IMR-90 (cell line): ENCODE data around the gene FAM25A. TPM values are rescaled to one million over a fixed set of nuclear protein-coding genes. Genes with fewer than 3 reads are reported as not detected.

Experiments
- ATAC-seq: fragments of 200-7000 bp; cut with Tn5 transposase; 2 replicates; pipeline ENCODE4 v1.9.1; 2020; ENCODE audit warnings: low read depth, mild to moderate bottlenecking, moderate library complexity
- BruUV-seq: library from RNA; stranded (reverse); fragments of 400-500 nt; replicated peaks from 2 replicates; lab custom pipeline; 2021; lab: Mats Ljungman, UMichigan
- CTCF ChIA-PET: fragments of 300-600 bp; formaldehyde crosslinking; extraction: SDS; loops from one replicate; lab custom pipeline; 2021; ENCODE audit warnings: antibody characterized with exemption; lab: Yijun Ruan, JAX
- POLR2A ChIA-PET: fragments of 300-600 bp; sonication (Branson Sonifier 250); formaldehyde crosslinking; loops from one replicate; lab custom pipeline; 2022; ENCODE audit warnings: antibody characterized with exemption; ENCODE audit not compliant: unreplicated experiment; lab: Charles Lee
- DNase-seq: peaks from one replicate; pipeline ENCODE4 v3.0.0; 2013
- H2AFZ ChIP-seq: replicated peaks from 2 replicates; pipeline ENCODE3; 2013; ENCODE audit warnings: low read length, mild to moderate bottlenecking; ENCODE audit not compliant: poor library complexity
- H2AK5ac ChIP-seq: 2 replicates; pipeline ENCODE4 v1.6.1; 2013; ENCODE audit warnings: low read depth, low read length, inconsistent platforms
- H2AK9ac ChIP-seq: replicated peaks from 2 replicates; pipeline ENCODE3; 2013; ENCODE audit warnings: mild to moderate bottlenecking, low read depth, low read length, moderate library complexity; ENCODE audit not compliant: poor library complexity
- H2BK120ac ChIP-seq: 2 replicates; pipeline ENCODE4 v1.6.1; 2013; ENCODE audit warnings: low read depth, low read length, inconsistent platforms
- H2BK15ac ChIP-seq: 3 replicates; pipeline ENCODE4 v1.6.1; 2013; ENCODE audit warnings: low read depth, low read length, inconsistent platforms
- H2BK20ac ChIP-seq: 2 replicates; pipeline ENCODE4 v1.6.1; 2013; ENCODE audit warnings: low read depth, mild to moderate bottlenecking, inconsistent platforms, low read length, moderate library complexity
- H2BK5ac ChIP-seq: 2 replicates; pipeline ENCODE4 v1.6.1; 2013; ENCODE audit warnings: mild to moderate bottlenecking, low read depth, low read length, inconsistent platforms; ENCODE audit not compliant: poor library complexity, severe bottlenecking
- H3K14ac ChIP-seq: replicated peaks from 2 replicates; pipeline ENCODE4 v1.6.1; 2013; ENCODE audit warnings: low read depth, low read length, inconsistent platforms
- H3K18ac ChIP-seq: 2 replicates; pipeline ENCODE4 v1.6.1; 2013; ENCODE audit warnings: low read depth, low read length, control low read depth
- H3K23ac ChIP-seq: 2 replicates; pipeline ENCODE4 v1.6.1; 2013; ENCODE audit warnings: low read depth, low read length, inconsistent platforms
- H3K27ac ChIP-seq: 2 replicates; pipeline ENCODE4 v1.5.1; 2013; ENCODE audit warnings: mild to moderate bottlenecking, control low read depth, low read length; ENCODE audit not compliant: insufficient read depth
- H3K27me3 ChIP-seq: 2 replicates; pipeline ENCODE4 v1.6.1; 2013; ENCODE audit warnings: low read length; ENCODE audit not compliant: control insufficient read depth, insufficient read depth
- H3K36me3 ChIP-seq: 2 replicates; pipeline ENCODE4 v1.6.1; 2013; ENCODE audit warnings: low read length, mixed read lengths; ENCODE audit not compliant: control insufficient read depth, insufficient read depth
- H3K4ac ChIP-seq: 2 replicates; pipeline ENCODE4 v1.6.1; 2013; ENCODE audit warnings: low read depth, low read length, inconsistent platforms
- H3K4me1 ChIP-seq: 2 replicates; pipeline ENCODE4 v1.6.1; 2013; ENCODE audit warnings: low read length, mixed read lengths; ENCODE audit not compliant: control insufficient read depth, insufficient read depth
- H3K4me2 ChIP-seq: 2 replicates; pipeline ENCODE4 v1.6.1; 2013; ENCODE audit warnings: low read depth, mild to moderate bottlenecking, control low read depth, low read length, moderate library complexity
- H3K4me3 ChIP-seq: 2 replicates; pipeline ENCODE4 v1.5.1; 2013; ENCODE audit warnings: low read depth, mild to moderate bottlenecking, control low read depth, low read length, moderate library complexity; ENCODE audit not compliant: insufficient read depth
- H3K56ac ChIP-seq: 2 replicates; pipeline ENCODE4 v1.6.1; 2013; ENCODE audit warnings: low read length, inconsistent platforms; ENCODE audit not compliant: insufficient read depth; ENCODE audit errors: extremely low read depth
- H3K79me1 ChIP-seq, 2 experiments: 2 replicates each; pipeline ENCODE4 v1.6.1; 2013; ENCODE audit warnings: low read length in 2 of 2, inconsistent platforms in 1 of 2, low read depth in 1 of 2
- H3K9ac ChIP-seq: 2 replicates; pipeline ENCODE4 v1.6.1; 2013; ENCODE audit warnings: low read depth, low read length, control low read depth
- H3K9me1 ChIP-seq: 2 replicates; pipeline ENCODE4 v1.6.1; 2013; ENCODE audit warnings: low read length, inconsistent platforms; ENCODE audit not compliant: insufficient read depth
- H3K9me3 ChIP-seq: 2 replicates; pipeline ENCODE4 v1.6.1; 2013; ENCODE audit warnings: low read length; ENCODE audit not compliant: control insufficient read depth, insufficient read depth
- H4K20me1 ChIP-seq: 2 replicates; pipeline ENCODE4 v1.6.1; 2013; ENCODE audit warnings: low read length, inconsistent platforms; ENCODE audit not compliant: insufficient read depth
- H4K5ac ChIP-seq: 2 replicates; pipeline ENCODE4 v1.6.1; 2013; ENCODE audit warnings: mild to moderate bottlenecking, low read depth, low read length, control low read depth
- H4K8ac ChIP-seq, 2 experiments: 2 replicates each; pipeline ENCODE4 v1.6.1; 2013; ENCODE audit warnings: low read depth in 2 of 2, low read length in 2 of 2, control low read depth in 1 of 2, inconsistent platforms in 1 of 2
- H4K91ac ChIP-seq: 2 replicates; pipeline ENCODE4 v1.6.1; 2013; ENCODE audit warnings: low read depth, low read length, inconsistent platforms; ENCODE audit not compliant: insufficient read depth
- BHLHE40 ChIP-seq: fragments of 150-350 bp; IDR thresholded peaks from 2 replicates; pipeline ENCODE4 v1.6.1; 2016; ENCODE audit warnings: mild to moderate bottlenecking, low read depth, low read length
- CHD1 ChIP-seq: IDR thresholded peaks from 2 replicates; pipeline ENCODE4 v1.6.1; 2012; ENCODE audit warnings: low read depth, low read length, improper control_type of control experiment
- FOS ChIP-seq: fragments of 150-350 bp; IDR thresholded peaks from 2 replicates; pipeline ENCODE4 v1.6.1; 2016; ENCODE audit warnings: low read depth, low read length
- MAFK ChIP-seq: IDR thresholded peaks from 2 replicates; pipeline ENCODE4 v1.6.1; 2012; ENCODE audit warnings: low read depth, low read length, improper control_type of control experiment
- MAZ ChIP-seq: IDR thresholded peaks from 2 replicates; pipeline ENCODE4 v1.6.1; 2012; ENCODE audit warnings: low read depth, mild to moderate bottlenecking, low read length, improper control_type of control experiment, moderate library complexity, borderline replicate concordance
- MXI1 ChIP-seq: IDR thresholded peaks from 2 replicates; pipeline ENCODE4 v1.6.1; 2012; ENCODE audit warnings: low read depth, mild to moderate bottlenecking, low read length, moderate library complexity, borderline replicate concordance
- NFE2L2 ChIP-seq: fragments of 150-350 bp; IDR thresholded peaks from 2 replicates; pipeline ENCODE4 v1.6.1; 2016; ENCODE audit warnings: low read depth, mild to moderate bottlenecking, low read length
- POLR2A ChIP-seq: IDR thresholded peaks from 2 replicates; pipeline ENCODE4 v1.6.1; 2012; ENCODE audit warnings: mild to moderate bottlenecking, low read depth, low read length
- RAD21 ChIP-seq: IDR thresholded peaks from 2 replicates; pipeline ENCODE4 v1.6.1; 2012; ENCODE audit warnings: low read length, improper control_type of control experiment
- RCOR1 ChIP-seq: IDR thresholded peaks from 2 replicates; pipeline ENCODE4 v1.6.1; 2012; ENCODE audit warnings: mild to moderate bottlenecking, low read length, improper control_type of control experiment; ENCODE audit not compliant: insufficient replicate concordance
- RFX5 ChIP-seq: IDR thresholded peaks from 2 replicates; pipeline ENCODE4 v1.8.0; 2012; ENCODE audit warnings: low read depth, mild to moderate bottlenecking, low read length, moderate library complexity
- WGBS, 2 experiments: methylation state at CpG; one replicate each; pipeline versions ENCODE4 v1.1.5 to v1.1.7; 2013; ENCODE audit warnings: missing lambda C conversion rate in 2 of 2; ENCODE audit not compliant: insufficient read length in 1 of 2; ENCODE audit errors: extremely low coverage in 2 of 2; 5-methylcytosine and 5-hydroxymethylcytosine counted together
- dilution Hi-C: fragments of 300-500 bp; cut with HindIII; formaldehyde crosslinking; loops from one replicate; pipeline ENCODE4 v1.14.3; 2018; ENCODE audit warnings: low sequenced_read_pairs; ENCODE audit not compliant: unreplicated experiment
- in situ Hi-C: fragments of 300-500 bp; cut with MboI; formaldehyde crosslinking; loops from 3 replicates; pipeline ENCODE4 v1.14.3; 2019; ENCODE audit warnings: low sequenced_read_pairs, inconsistent platforms, mixed read lengths
- intact Hi-C: fragments of 100-400 bp; cut with micrococcal nuclease; formaldehyde crosslinking; loops from 2 replicates; pipeline ENCODE4 v1.10.0; 2022
- polyA plus RNA-seq, 3 experiments: library from polyadenylated mRNA; depleted of rRNA; stranded (reverse); fragments of >200 nt; gene quantifications; 2 replicates each; pipeline ENCODE4 v1.2.3, GENCODE V29; 2012; ENCODE audit warnings: low replicate concordance in 1 of 3
- total RNA-seq: library from RNA; depleted of rRNA; stranded (reverse); fragments of >200 nt; gene quantifications from 2 replicates; pipeline ENCODE4 v1.2.3, GENCODE V29; 2012
- TF ChIP-seq, protein P1 (sequence below): fragments of 150-350 bp; IDR thresholded peaks from 2 replicates; pipeline ENCODE4 v1.6.1; 2017; ENCODE audit warnings: mild to moderate bottlenecking, antibody characterized with exemption, low read length, low read depth
- TF ChIP-seq, protein P2 (sequence below): conservative IDR thresholded peaks from 2 replicates; pipeline ENCODE4 v1.5.1; 2012; ENCODE audit warnings: mild to moderate bottlenecking, low read depth, low read length, improper control_type of control experiment
- TF ChIP-seq, protein P3 (sequence below): fragments of 150-350 bp; IDR thresholded peaks from 2 replicates; pipeline ENCODE4 v1.6.1; 2016; ENCODE audit warnings: low read depth, mild to moderate bottlenecking, low read length, moderate library complexity, borderline replicate concordance

Gene FAM25A
- total and polyA plus RNA-seq, 2 of the 4 experiments (the other 2 are of a cell fraction): not detected

DNA sequence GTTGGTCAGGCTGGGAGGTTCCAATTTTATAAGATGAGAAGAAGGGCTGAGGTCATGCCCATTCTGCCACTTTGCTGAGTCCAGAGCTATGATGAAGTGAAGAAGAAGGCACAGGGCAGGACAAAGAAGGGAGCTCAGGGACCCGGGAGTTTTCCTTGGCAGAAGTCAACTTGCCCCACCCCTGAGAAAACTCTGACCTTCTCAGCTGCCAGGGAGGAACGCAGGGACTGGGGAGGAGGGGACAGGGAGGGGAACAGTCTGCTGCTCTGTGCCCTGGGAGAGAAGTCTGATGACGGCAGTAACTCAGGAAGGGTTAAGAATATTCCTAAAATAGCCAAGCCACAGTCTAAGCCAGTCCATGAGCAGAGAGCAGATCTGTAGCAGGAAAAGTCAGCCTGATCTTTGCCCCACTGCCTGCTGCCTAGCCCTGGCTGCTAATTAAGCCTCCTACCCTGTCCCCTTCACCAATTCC lies 40.1 kb upstream of the FAM25A start:
- H2AK5ac ChIP-seq: no peak overlapping the region; the same call in 1 of the 2 replicates
- H4K8ac ChIP-seq: peak overlapping the region in 1 of 2 experiments; percentile 22; a peak in 2 of 4 replicates
- WGBS, 2 experiments: no CpG with 5 or more reads among the region's 3 CpGs
- 0 out of 2 replicates have a peak overlapping the region, but pooled peaks have one; percentile 14 for H3K4me2 ChIP-seq
- no peaks in the 10 kb centered on the region for H3K9me3 ChIP-seq
- no TSS peak for BruUV-seq
- no peak overlapping the region for H3K18ac ChIP-seq
- H3K56ac ChIP-seq: no peak overlapping the region
- H3K23ac ChIP-seq: no peak overlapping the region; the same call in 1 of the 2 replicates
- peak; percentile 46 for ATAC-seq
- H2BK120ac ChIP-seq: no peak overlapping the region
- ChIA-PET CTCF (no interaction called here), POLR2A (no interaction called here)
- no peaks in the 10 kb centered on the region for H3K79me1 ChIP-seq
- in situ Hi-C loops: no loop called here
- H4K5ac ChIP-seq: no peak overlapping the region
- DNase-seq: no peak
- no peak overlapping the region for H3K14ac ChIP-seq
- H4K91ac ChIP-seq: no peak overlapping the region
- no peak overlapping the region for H2BK20ac ChIP-seq
- TF ChIP-seq NFE2L2: no peak
- TF ChIP-seq BHLHE40: no peak
- TF ChIP-seq MAZ: no peak
- TF ChIP-seq, protein P1, sequence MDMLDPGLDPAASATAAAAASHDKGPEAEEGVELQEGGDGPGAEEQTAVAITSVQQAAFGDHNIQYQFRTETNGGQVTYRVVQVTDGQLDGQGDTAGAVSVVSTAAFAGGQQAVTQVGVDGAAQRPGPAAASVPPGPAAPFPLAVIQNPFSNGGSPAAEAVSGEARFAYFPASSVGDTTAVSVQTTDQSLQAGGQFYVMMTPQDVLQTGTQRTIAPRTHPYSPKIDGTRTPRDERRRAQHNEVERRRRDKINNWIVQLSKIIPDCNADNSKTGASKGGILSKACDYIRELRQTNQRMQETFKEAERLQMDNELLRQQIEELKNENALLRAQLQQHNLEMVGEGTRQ: no peak
- TF ChIP-seq, protein P2, sequence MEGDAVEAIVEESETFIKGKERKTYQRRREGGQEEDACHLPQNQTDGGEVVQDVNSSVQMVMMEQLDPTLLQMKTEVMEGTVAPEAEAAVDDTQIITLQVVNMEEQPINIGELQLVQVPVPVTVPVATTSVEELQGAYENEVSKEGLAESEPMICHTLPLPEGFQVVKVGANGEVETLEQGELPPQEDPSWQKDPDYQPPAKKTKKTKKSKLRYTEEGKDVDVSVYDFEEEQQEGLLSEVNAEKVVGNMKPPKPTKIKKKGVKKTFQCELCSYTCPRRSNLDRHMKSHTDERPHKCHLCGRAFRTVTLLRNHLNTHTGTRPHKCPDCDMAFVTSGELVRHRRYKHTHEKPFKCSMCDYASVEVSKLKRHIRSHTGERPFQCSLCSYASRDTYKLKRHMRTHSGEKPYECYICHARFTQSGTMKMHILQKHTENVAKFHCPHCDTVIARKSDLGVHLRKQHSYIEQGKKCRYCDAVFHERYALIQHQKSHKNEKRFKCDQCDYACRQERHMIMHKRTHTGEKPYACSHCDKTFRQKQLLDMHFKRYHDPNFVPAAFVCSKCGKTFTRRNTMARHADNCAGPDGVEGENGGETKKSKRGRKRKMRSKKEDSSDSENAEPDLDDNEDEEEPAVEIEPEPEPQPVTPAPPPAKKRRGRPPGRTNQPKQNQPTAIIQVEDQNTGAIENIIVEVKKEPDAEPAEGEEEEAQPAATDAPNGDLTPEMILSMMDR: no peak
- TF ChIP-seq, protein P3, sequence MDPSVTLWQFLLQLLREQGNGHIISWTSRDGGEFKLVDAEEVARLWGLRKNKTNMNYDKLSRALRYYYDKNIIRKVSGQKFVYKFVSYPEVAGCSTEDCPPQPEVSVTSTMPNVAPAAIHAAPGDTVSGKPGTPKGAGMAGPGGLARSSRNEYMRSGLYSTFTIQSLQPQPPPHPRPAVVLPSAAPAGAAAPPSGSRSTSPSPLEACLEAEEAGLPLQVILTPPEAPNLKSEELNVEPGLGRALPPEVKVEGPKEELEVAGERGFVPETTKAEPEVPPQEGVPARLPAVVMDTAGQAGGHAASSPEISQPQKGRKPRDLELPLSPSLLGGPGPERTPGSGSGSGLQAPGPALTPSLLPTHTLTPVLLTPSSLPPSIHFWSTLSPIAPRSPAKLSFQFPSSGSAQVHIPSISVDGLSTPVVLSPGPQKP: no peak
- no peak for TF ChIP-seq MAFK
- TF ChIP-seq RAD21: no peak
- no peak for TF ChIP-seq RFX5
- TF ChIP-seq FOS: no peak
- no peak for TF ChIP-seq RCOR1
- no peak for TF ChIP-seq MXI1
- TF ChIP-seq POLR2A: no peak
- TF ChIP-seq CHD1: no peak
- no peak overlapping the region for H3K4ac ChIP-seq
- H3K4me1 ChIP-seq: peaks cover 7% of the 10 kb centered on the region
- H3K27ac ChIP-seq: no peak overlapping the region
- no peaks in the 10 kb centered on the region for H4K20me1 ChIP-seq
- H3K36me3 ChIP-seq: no peaks in the 10 kb centered on the region
- peaks cover 5% of the 10 kb centered on the region; the same call in 1 of the 2 replicates for H3K9me1 ChIP-seq
- no peak overlapping the region for H3K9ac ChIP-seq
- peak overlapping the region; percentile 75 for H2AFZ ChIP-seq
- H2AK9ac ChIP-seq: no peak overlapping the region
- no peak overlapping the region for H2BK5ac ChIP-seq
- H2BK15ac ChIP-seq: no peak overlapping the region
- intact Hi-C loops: no loop called here
- no peak overlapping the region for H3K4me3 ChIP-seq
- dilution Hi-C loops: no loop called here
- H3K27me3 ChIP-seq: no peaks in the 10 kb centered on the region
